Gastrocnemius medialis (tissue), 4 donors: ENCODE data around the gene SNX32. TPM values are rescaled to one million over a fixed set of nuclear protein-coding genes. Genes with fewer than 3 reads are reported as not detected.

Source experiments
- ATAC-seq, 2 donors: fragments of 150-250 bp; one replicate each; pipeline ENCODE4 v1.9.1; 2016
- DNase-seq, 2 donors: peaks; one replicate each; pipeline ENCODE4 v3.0.0-alpha.2; 2019
- H3K27ac ChIP-seq, 4 donors: fragments of 200-600 bp; sonication (generic); 1 replicate in 1 of 4; 2 replicates in 3 of 4; pipeline ENCODE4 v1.5.1; 2016 to 2018; ENCODE audit warnings: mild to moderate bottlenecking in 2 of 4, moderate library complexity in 1 of 4
- H3K27me3 ChIP-seq, 3 donors: fragments of 200-600 bp; sonication (generic) in 2 of 3; 1 replicate in 1 of 3; 2 replicates in 2 of 3; pipeline versions ENCODE4 v1.5.1 to v1.6.0; 2016 to 2019; ENCODE audit warnings: mild to moderate bottlenecking in 1 of 3, moderate library complexity in 1 of 3
- H3K36me3 ChIP-seq, 2 donors: fragments of 200-600 bp; sonication (generic) in 1 of 2; one replicate each; pipeline ENCODE4 v1.5.1; 2017 to 2018
- H3K4me1 ChIP-seq, 2 donors: fragments of 200-600 bp; sonication (generic) in 1 of 2; one replicate each; pipeline ENCODE4 v1.5.1; 2016 to 2017; ENCODE audit warnings: mild to moderate bottlenecking in 2 of 2
- H3K4me3 ChIP-seq, 4 donors: fragments of 200-600 bp; sonication (generic) in 3 of 4; 1 replicate in 1 of 4; 2 replicates in 3 of 4; pipeline ENCODE4 v1.5.1; 2016 to 2019; ENCODE audit warnings: mild to moderate bottlenecking in 2 of 4
- H3K9me3 ChIP-seq, 3 donors: fragments of 200-600 bp; sonication (generic) in 2 of 3; 1 replicate in 1 of 3; 2 replicates in 2 of 3; pipeline ENCODE4 v1.5.1; 2016 to 2019
- POLR2A ChIP-seq, 2 donors: fragments of 450-650 bp; IDR thresholded peaks; one replicate each; pipeline ENCODE4 v1.6.1; 2017; ENCODE audit warnings: antibody characterized with exemption in 2 of 2, mild to moderate bottlenecking in 2 of 2, moderate library complexity in 2 of 2
- in situ Hi-C, 4 donors: fragments of 200-750 bp; cut with MboI; loops; one replicate each; pipeline versions ENCODE4 v1.15.0 to v1.8.0; 2017; ENCODE audit warnings: low sequenced_read_pairs in 4 of 4
- intact Hi-C: fragments of 100-400 bp; cut with DNase I; formaldehyde crosslinking; loops from one replicate; pipeline ENCODE4 v1.15.1; 2023; ENCODE audit warnings: low total_unique reads
- total RNA-seq, 4 donors: library from RNA; depleted of rRNA; stranded (reverse); fragments of >200 nt; gene quantifications; one replicate each; pipeline versions ENCODE4 v1.1.0 to v1.2.3, GENCODE V29; 2016
- TF ChIP-seq, protein P1 (sequence below), 5 experiments: fragments of 450-650 bp in 3 of 5; fragments of 200-600 bp in 2 of 5; sonication (generic) in 2 of 5; IDR thresholded peaks in 4 of 5; conservative IDR thresholded peaks in 1 of 5; 1 replicate in 4 of 5; 2 replicates in 1 of 5; pipeline ENCODE4 v1.5.1; 2016 to 2019; ENCODE audit warnings: antibody characterized with exemption in 5 of 5, mild to moderate bottlenecking in 3 of 5, moderate library complexity in 3 of 5

SNX32 gene
- total RNA-seq, 4 donors from 2014 or later, result 0.11 TPM; not detected in 3

GRCh38 chr11:65869643-65870306 lies 36.0 kb downstream of the SNX32 start:
- Histone ChIP-seq H3K27me3 (no peaks in the 10 kb centered on the region), H3K4me3 (no peak overlapping the region), H3K27ac (peak overlapping the region in 1 of 4 donors; percentile 83), H3K36me3 (peaks cover 0 to 23% of the 10 kb centered on the region in 2 donors), H3K4me1 (peaks cover 0 to 19% of the 10 kb centered on the region in 2 donors), H3K9me3 (no peaks in the 10 kb centered on the region)
- ATAC-seq, result no peak
- in situ Hi-C loops, result no loop called here
- TF ChIP-seq, protein P1, sequence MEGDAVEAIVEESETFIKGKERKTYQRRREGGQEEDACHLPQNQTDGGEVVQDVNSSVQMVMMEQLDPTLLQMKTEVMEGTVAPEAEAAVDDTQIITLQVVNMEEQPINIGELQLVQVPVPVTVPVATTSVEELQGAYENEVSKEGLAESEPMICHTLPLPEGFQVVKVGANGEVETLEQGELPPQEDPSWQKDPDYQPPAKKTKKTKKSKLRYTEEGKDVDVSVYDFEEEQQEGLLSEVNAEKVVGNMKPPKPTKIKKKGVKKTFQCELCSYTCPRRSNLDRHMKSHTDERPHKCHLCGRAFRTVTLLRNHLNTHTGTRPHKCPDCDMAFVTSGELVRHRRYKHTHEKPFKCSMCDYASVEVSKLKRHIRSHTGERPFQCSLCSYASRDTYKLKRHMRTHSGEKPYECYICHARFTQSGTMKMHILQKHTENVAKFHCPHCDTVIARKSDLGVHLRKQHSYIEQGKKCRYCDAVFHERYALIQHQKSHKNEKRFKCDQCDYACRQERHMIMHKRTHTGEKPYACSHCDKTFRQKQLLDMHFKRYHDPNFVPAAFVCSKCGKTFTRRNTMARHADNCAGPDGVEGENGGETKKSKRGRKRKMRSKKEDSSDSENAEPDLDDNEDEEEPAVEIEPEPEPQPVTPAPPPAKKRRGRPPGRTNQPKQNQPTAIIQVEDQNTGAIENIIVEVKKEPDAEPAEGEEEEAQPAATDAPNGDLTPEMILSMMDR (IDR thresholded peaks at IDR 0.05 in 4 of 5, conservative IDR thresholded peaks at IDR 0.05 in 1 of 5), result no peak
- TF ChIP-seq POLR2A (IDR thresholded peaks at IDR 0.05), result no peak
- intact Hi-C loops, result no loop called here
- no peak for DNase-seq

DNA sequence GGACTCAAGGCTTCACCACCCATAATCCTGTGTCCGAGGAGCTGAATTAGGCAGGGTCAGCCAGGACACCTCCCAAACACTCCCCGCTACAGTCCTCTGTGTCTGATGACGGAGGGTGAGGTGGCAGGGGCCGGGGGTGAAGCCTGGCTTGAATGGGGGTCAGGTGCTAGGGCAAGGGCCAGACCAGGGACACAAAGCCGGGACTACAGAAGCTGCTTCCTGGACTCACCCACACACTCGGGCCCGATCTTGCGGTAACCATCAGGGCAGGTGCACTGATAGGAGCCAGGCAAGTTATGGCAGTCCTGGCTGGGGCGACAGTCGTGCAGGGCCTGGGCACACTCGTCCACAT lies 36.5 kb downstream of the SNX32 start:
- TF ChIP-seq, protein P1 (IDR thresholded peaks at IDR 0.05 in 4 of 5, conservative IDR thresholded peaks at IDR 0.05 in 1 of 5), result no peak
- no peak for TF ChIP-seq POLR2A (IDR thresholded peaks at IDR 0.05)
- Histone ChIP-seq H3K9me3 (no peaks in the 10 kb centered on the region), H3K4me1 (peaks cover 0 to 19% of the 10 kb centered on the region in 2 donors), H3K27me3 (no peaks in the 10 kb centered on the region), H3K27ac (peak overlapping the region in 1 of 4 donors; percentile 83), H3K4me3 (no peak overlapping the region), H3K36me3 (peaks cover 0 to 18% of the 10 kb centered on the region in 2 donors)
- in situ Hi-C loops, result no loop called here
- intact Hi-C loops, result no loop called here
- no peak for DNase-seq
- ATAC-seq, result no peak

- H3K36me3 ChIP-seq, result peaks cover 0 to 11% of the 10 kb centered on the region in 2 donors
Observed at GRCh38 chr11:65870706-65871681, 37.2 kb downstream of the SNX32 start.

GRCh38 chr11:65871811-65872548 lies 38.2 kb downstream of the SNX32 start:
- TF ChIP-seq, protein P1 (IDR thresholded peaks at IDR 0.05 in 4 of 5, conservative IDR thresholded peaks at IDR 0.05 in 1 of 5), result peak in 1 of 5 experiments; percentile 8
- no peak for TF ChIP-seq POLR2A (IDR thresholded peaks at IDR 0.05)
- H3K9me3 ChIP-seq, result no peaks in the 10 kb centered on the region
- peak; percentile 5 to 18 for ATAC-seq
- intact Hi-C loops (no loop called here), in situ Hi-C loops (no loop called here)
- H3K27ac ChIP-seq, result peak overlapping the region; percentile 80 to 87 (median 82)
- H3K4me1 ChIP-seq, result peaks cover 0 to 19% of the 10 kb centered on the region in 2 donors
- H3K27me3 ChIP-seq, result no peaks in the 10 kb centered on the region
- no peak for DNase-seq
- peak overlapping the region; percentile 54 to 63 (median 60) for H3K4me3 ChIP-seq
- H3K36me3 ChIP-seq, result peaks cover 0 to 1% of the 10 kb centered on the region in 2 donors

More at GRCh38 chr11:65870706-65871681, 37.2 kb downstream of the SNX32 start:
- H3K27ac ChIP-seq, result peak overlapping the region; percentile 80 to 87 (median 82)
- ATAC-seq (no peak), DNase-seq (no peak)
- H3K27me3 ChIP-seq, result no peaks in the 10 kb centered on the region
- H3K9me3 ChIP-seq, result no peaks in the 10 kb centered on the region
- intact Hi-C loops, result no loop called here
- H3K4me3 ChIP-seq, result no peak overlapping the region
- peaks cover 0 to 19% of the 10 kb centered on the region in 2 donors for H3K4me1 ChIP-seq
- in situ Hi-C loops, result no loop called here
- no peak for TF ChIP-seq POLR2A (IDR thresholded peaks at IDR 0.05)
- TF ChIP-seq, protein P1 (IDR thresholded peaks at IDR 0.05 in 4 of 5, conservative IDR thresholded peaks at IDR 0.05 in 1 of 5), result no peak
